Cardiac muscle cell (in vitro differentiated cells and primary cell): ENCODE results near the gene KRT1. TPM values are rescaled to one million over a fixed set of nuclear protein-coding genes. Genes with fewer than 3 reads are reported as not detected.

Experiments used
- DNase-seq, 2 donors: peaks; one replicate each; pipeline versions ENCODE4 v3.0.0 to v3.0.0-alpha.2; 2010 to 2017; ENCODE audit warnings: low read depth in 1 of 2, low spot score in 1 of 2
- H3K27ac ChIP-seq: fragments of 200-600 bp; sonication (generic); 2 replicates; pipeline ENCODE4 v1.5.1; 2016
- H3K27me3 ChIP-seq: fragments of 200-600 bp; sonication (generic); 2 replicates; pipeline ENCODE4 v1.6.0; 2016; ENCODE audit warnings: control low read depth
- H3K36me3 ChIP-seq: fragments of 200-600 bp; sonication (generic); 2 replicates; pipeline ENCODE4 v1.5.1; 2016; ENCODE audit warnings: control low read depth
- H3K4me1 ChIP-seq: fragments of 200-600 bp; sonication (generic); 2 replicates; pipeline ENCODE4 v1.8.1; 2017; ENCODE audit warnings: low read depth, mild to moderate bottlenecking, mixed run types
- H3K4me3 ChIP-seq: fragments of 200-600 bp; sonication (generic); 2 replicates; pipeline ENCODE4 v1.5.1; 2016; ENCODE audit warnings: mild to moderate bottlenecking
- H3K9me3 ChIP-seq: fragments of 200-600 bp; sonication (generic); 2 replicates; pipeline ENCODE4 v1.5.1; 2017; ENCODE audit warnings: low read depth, mild to moderate bottlenecking, control low read depth
- polyA plus RNA-seq: library from polyadenylated mRNA; unstranded; fragments of >200 nt; fragmentation: Nextera tagmentation; extraction: Ambion mirVana; gene quantifications from 2 replicates; pipeline ENCODE4 v1.2.1, GENCODE V29; 2016
- total RNA-seq: library from RNA; depleted of rRNA; stranded (reverse); fragments of >200 nt; gene quantifications from 2 replicates; pipeline ENCODE4 v1.2.3, GENCODE V29; 2016
- TF ChIP-seq, protein P1 (sequence below): IDR thresholded peaks from 2 replicates; pipeline ENCODE4 v1.5.1; 2012; ENCODE audit warnings: low read depth, mild to moderate bottlenecking, low read length

Gene KRT1
- total and polyA plus RNA-seq, 2 experiments from 2014 or later = not detected

- no peak for DNase-seq
- peaks cover 35% of the 10 kb centered on the region for H3K27me3 ChIP-seq
- H3K4me3 ChIP-seq = no peak overlapping the region
- no peak overlapping the region for H3K27ac ChIP-seq
- TF ChIP-seq, protein P1, sequence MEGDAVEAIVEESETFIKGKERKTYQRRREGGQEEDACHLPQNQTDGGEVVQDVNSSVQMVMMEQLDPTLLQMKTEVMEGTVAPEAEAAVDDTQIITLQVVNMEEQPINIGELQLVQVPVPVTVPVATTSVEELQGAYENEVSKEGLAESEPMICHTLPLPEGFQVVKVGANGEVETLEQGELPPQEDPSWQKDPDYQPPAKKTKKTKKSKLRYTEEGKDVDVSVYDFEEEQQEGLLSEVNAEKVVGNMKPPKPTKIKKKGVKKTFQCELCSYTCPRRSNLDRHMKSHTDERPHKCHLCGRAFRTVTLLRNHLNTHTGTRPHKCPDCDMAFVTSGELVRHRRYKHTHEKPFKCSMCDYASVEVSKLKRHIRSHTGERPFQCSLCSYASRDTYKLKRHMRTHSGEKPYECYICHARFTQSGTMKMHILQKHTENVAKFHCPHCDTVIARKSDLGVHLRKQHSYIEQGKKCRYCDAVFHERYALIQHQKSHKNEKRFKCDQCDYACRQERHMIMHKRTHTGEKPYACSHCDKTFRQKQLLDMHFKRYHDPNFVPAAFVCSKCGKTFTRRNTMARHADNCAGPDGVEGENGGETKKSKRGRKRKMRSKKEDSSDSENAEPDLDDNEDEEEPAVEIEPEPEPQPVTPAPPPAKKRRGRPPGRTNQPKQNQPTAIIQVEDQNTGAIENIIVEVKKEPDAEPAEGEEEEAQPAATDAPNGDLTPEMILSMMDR = no peak
- H3K9me3 ChIP-seq = no peaks in the 10 kb centered on the region
- no peaks in the 10 kb centered on the region for H3K36me3 ChIP-seq
- no peaks in the 10 kb centered on the region for H3K4me1 ChIP-seq
Measured at GRCh38 chr12:52722680-52723079, 42.5 kb upstream of the KRT1 start.

DNA sequence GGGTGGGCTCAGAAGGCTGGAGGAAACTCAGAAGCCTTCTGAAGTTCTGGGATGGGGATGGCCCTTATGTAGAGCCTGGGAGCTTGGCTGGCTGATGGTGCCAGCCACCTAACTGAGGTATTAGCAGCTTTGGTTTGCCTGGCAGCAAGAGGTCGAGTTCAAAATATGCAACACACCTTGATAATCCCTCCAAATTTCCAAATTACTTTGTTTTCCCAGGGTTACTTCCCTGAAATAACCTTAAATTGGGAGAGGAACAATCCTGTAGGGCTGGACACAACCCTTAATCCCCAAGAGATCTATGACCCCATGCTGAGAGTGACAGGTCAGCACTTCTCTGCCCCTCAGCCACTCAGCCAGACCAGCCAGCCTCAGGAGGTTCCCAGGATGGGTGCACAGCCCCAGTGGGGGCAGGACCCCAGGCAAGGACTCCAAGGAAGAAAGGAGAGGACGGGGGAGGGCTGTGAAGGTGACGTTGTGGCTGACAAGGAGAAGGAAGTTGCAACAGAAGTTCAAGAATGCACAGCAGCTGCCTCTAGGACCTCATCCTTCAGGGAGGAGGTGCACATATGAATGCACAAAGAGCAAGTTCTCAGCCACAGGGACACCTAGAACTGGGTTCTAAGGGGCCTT, 41.7 kb upstream of the KRT1 start:
- Histone ChIP-seq H3K4me3 (no peak overlapping the region), H3K27me3 (peaks cover 33% of the 10 kb centered on the region), H3K9me3 (no peaks in the 10 kb centered on the region), H3K4me1 (no peaks in the 10 kb centered on the region), H3K36me3 (no peaks in the 10 kb centered on the region), H3K27ac (no peak overlapping the region)
- DNase-seq = no peak
- TF ChIP-seq, protein P1 = no peak

- H3K36me3 ChIP-seq = no peaks in the 10 kb centered on the region
- H3K27ac ChIP-seq = no peak overlapping the region
- TF ChIP-seq, protein P1 = no peak
- no peak for DNase-seq
- peaks cover 38% of the 10 kb centered on the region for H3K27me3 ChIP-seq
- no peak overlapping the region for H3K4me3 ChIP-seq
- H3K4me1 ChIP-seq = no peaks in the 10 kb centered on the region
- no peaks in the 10 kb centered on the region for H3K9me3 ChIP-seq
Measured at GRCh38 chr12:52720365-52720886, 40.2 kb upstream of the KRT1 start.

- Histone ChIP-seq H3K36me3 (no peaks in the 10 kb centered on the region), H3K27me3 (peaks cover 62% of the 10 kb centered on the region), H3K9me3 (no peaks in the 10 kb centered on the region)
Measured at GRCh38 chr12:52716061-52716460, 35.9 kb upstream of the KRT1 start.

GRCh38 chr12:52715416-52715815, 35.2 kb upstream of the KRT1 start:
- H3K4me3 ChIP-seq = no peak overlapping the region
- H3K9me3 ChIP-seq = no peaks in the 10 kb centered on the region
- no peak for DNase-seq
- TF ChIP-seq, protein P1 = no peak
- H3K36me3 ChIP-seq = no peaks in the 10 kb centered on the region
- H3K4me1 ChIP-seq = no peaks in the 10 kb centered on the region
- peaks cover 57% of the 10 kb centered on the region for H3K27me3 ChIP-seq
- H3K27ac ChIP-seq = no peak overlapping the region

More at GRCh38 chr12:52716061-52716460, 35.9 kb upstream of the KRT1 start:
- TF ChIP-seq, protein P1 = no peak
- H3K4me1 ChIP-seq = no peaks in the 10 kb centered on the region
- no peak overlapping the region for H3K4me3 ChIP-seq
- no peak overlapping the region for H3K27ac ChIP-seq
- DNase-seq = no peak
